A549 (cell line): ENCODE measurements around the gene NDUFV3. TPM values are rescaled to one million over a fixed set of nuclear protein-coding genes. Genes with fewer than 3 reads are reported as not detected.
A peak's percentile ranks its signal among the peaks of the same experiment; 100 is the strongest.

ENCODE experiments used
- ATAC-seq, 2 experiments: fragments of 200-7000 bp in 1 of 2; fragments of >200 bp in 1 of 2; cut with Nextera tagmentation in 1 of 2; cut with Tn5 transposase in 1 of 2; 3 replicates each; pipeline versions ENCODE4 v1.8.0 to v1.9.1; 2018 to 2020; ENCODE audit warnings: mild to moderate bottlenecking in 1 of 2, moderate library complexity in 1 of 2
- CTCF ChIA-PET: fragments of 300-600 bp; sonication (Branson Sonifier 250); formaldehyde crosslinking; extraction: SDS; loops from one replicate; lab custom pipeline; 2021; ENCODE audit warnings: antibody characterized with exemption, inconsistent platforms; lab: Yijun Ruan, JAX
- POLR2A ChIA-PET: fragments of 350-600 bp; formaldehyde crosslinking; extraction: SDS; loops from one replicate; lab custom pipeline; 2021; ENCODE audit warnings: antibody characterized with exemption, inconsistent platforms; lab: Yijun Ruan, JAX
- DNase-seq, 2 experiments: peaks; one replicate each; pipeline versions ENCODE4 v3.0.0 to v3.0.0-alpha.2; 2011 to 2016; ENCODE audit warnings: low read depth in 1 of 2, low spot score in 1 of 2
- FAIRE-seq: peaks from 2 replicates; lab custom pipeline; 2011; peaks lifted over from hg19 to GRCh38; lab: Jason Lieb, UNC
- H3K27ac ChIP-seq, 2 experiments: fragments of >200 bp; sonication (Bioruptor Twin); formaldehyde crosslinking; 3 replicates each; pipeline ENCODE4 v1.5.1; 2016 to 2017
- H3K4me1 ChIP-seq: fragments of >200 bp; sonication (Bioruptor Twin); formaldehyde crosslinking; 3 replicates; pipeline ENCODE4 v1.6.1; 2016
- H3K4me2 ChIP-seq: fragments of >200 bp; sonication (Bioruptor Twin); formaldehyde crosslinking; 3 replicates; pipeline ENCODE4 v1.6.1; 2016
- H3K4me3 ChIP-seq: fragments of >200 bp; sonication (Bioruptor Twin); formaldehyde crosslinking; 3 replicates; pipeline ENCODE4 v1.5.1; 2016
- H3K9me3 ChIP-seq: fragments of >200 bp; sonication (Bioruptor Twin); formaldehyde crosslinking; 3 replicates; pipeline ENCODE4 v1.6.1; 2016
- CHD2 ChIP-seq: fragments of 150-350 bp; IDR thresholded peaks from 2 replicates; pipeline ENCODE4 v1.6.1; 2014; ENCODE audit warnings: low read length; ENCODE audit not compliant: partially characterized antibody
- EHF ChIP-seq: fragments of 250-450 bp; sonication (Bioruptor Pico); IDR thresholded peaks from 2 replicates; pipeline ENCODE4 v1.5.0; 2020; ENCODE audit warnings: mild to moderate bottlenecking
- EHMT2 ChIP-seq: fragments of 200-600 bp; sonication (generic); IDR thresholded peaks from 2 replicates; pipeline ENCODE4 v1.6.1; 2016; ENCODE audit warnings: antibody characterized with exemption, low read depth, mild to moderate bottlenecking, moderate library complexity
- EP300 ChIP-seq, 2 experiments: fragments of >200 bp; sonication (Bioruptor Twin); formaldehyde crosslinking; IDR thresholded peaks; 2 replicates in 1 of 2; 3 replicates in 1 of 2; pipeline ENCODE4 v1.6.1; 2016 to 2017
- FOSB ChIP-seq: fragments of 250-450 bp; sonication (Bioruptor Pico); IDR thresholded peaks from 2 replicates; pipeline ENCODE4 v1.5.0; 2020; ENCODE audit warnings: mild to moderate bottlenecking, moderate library complexity
- HDAC2 ChIP-seq: fragments of 200-600 bp; sonication (generic); IDR thresholded peaks from 2 replicates; pipeline ENCODE4 v1.6.1; 2016
- JUN ChIP-seq, 2 experiments: fragments of >200 bp; sonication (Bioruptor Twin); formaldehyde crosslinking; IDR thresholded peaks; 2 replicates in 1 of 2; 3 replicates in 1 of 2; pipeline ENCODE4 v1.6.1; 2016 to 2017
- MAFK ChIP-seq: fragments of 450-650 bp; IDR thresholded peaks from 2 replicates; pipeline ENCODE4 v1.6.1; 2014; ENCODE audit not compliant: partially characterized antibody
- MYC ChIP-seq: IDR thresholded peaks from 2 replicates; pipeline ENCODE4 v1.6.1; 2012; ENCODE audit warnings: mild to moderate bottlenecking, inconsistent platforms, low read length, improper control_type of control experiment, borderline replicate concordance
- NFE2L2 ChIP-seq: fragments of 150-350 bp; conservative IDR thresholded peaks from 2 replicates; pipeline ENCODE4 v1.6.1; 2014; ENCODE audit warnings: low read length
- POLR2AphosphoS2 ChIP-seq: conservative IDR thresholded peaks from 2 replicates; pipeline ENCODE4 v1.6.1; 2012; ENCODE audit warnings: low read length, improper control_type of control experiment, inconsistent platforms
- RARB ChIP-seq: fragments of 250-450 bp; sonication (Bioruptor Pico); IDR thresholded peaks from 2 replicates; pipeline ENCODE4 v1.8.0; 2021; ENCODE audit warnings: mild to moderate bottlenecking, moderate library complexity
- RCOR1 ChIP-seq: fragments of 150-350 bp; IDR thresholded peaks from 2 replicates; pipeline ENCODE4 v1.6.1; 2014; ENCODE audit warnings: antibody characterized with exemption, low read length, low read depth
- RFX5 ChIP-seq: fragments of 450-650 bp; IDR thresholded peaks from 2 replicates; pipeline ENCODE4 v1.7.1; 2014; ENCODE audit warnings: antibody characterized with exemption, mild to moderate bottlenecking, moderate library complexity
- RNF2 ChIP-seq: fragments of 200-600 bp; sonication (generic); IDR thresholded peaks from 2 replicates; pipeline ENCODE4 v1.6.1; 2016; ENCODE audit warnings: low read depth, mild to moderate bottlenecking, antibody characterized with exemption, moderate library complexity, borderline replicate concordance
- ZNF302 ChIP-seq: fragments of 250-450 bp; sonication (Bioruptor Pico); IDR thresholded peaks from 2 replicates; pipeline ENCODE4 v1.9.0; 2021; ENCODE audit warnings: inconsistent platforms, mild to moderate bottlenecking, moderate library complexity
- WGBS: methylation state at CpG from one replicate; pipeline ENCODE4 v1.1.6; 2017; ENCODE audit errors: missing lambda C conversion rate; 5-methylcytosine and 5-hydroxymethylcytosine counted together
- polyA plus RNA-seq, 4 experiments: library from polyadenylated mRNA; depleted of rRNA in 3 of 4; stranded (reverse); fragments of >200 nt; fragmentation: RNase III in 1 of 4; extraction: RNeasy Plus Mini Kit Qiagen cat#74134 plus additional on column Dnase treatment in 1 of 4; gene quantifications; 2 replicates in 3 of 4; 3 replicates in 1 of 4; pipeline ENCODE4 v1.2.3, GENCODE V29; 2011 to 2017
- TF ChIP-seq, protein P1 (sequence below): fragments of 200-600 bp; sonication (generic); IDR thresholded peaks from 2 replicates; pipeline ENCODE4 v1.6.1; 2016; ENCODE audit warnings: antibody characterized with exemption, mild to moderate bottlenecking, moderate library complexity
- TF ChIP-seq, protein P2 (sequence below): fragments of 250-450 bp; sonication (Bioruptor Pico); IDR thresholded peaks from 2 replicates; pipeline ENCODE4 v1.5.0; 2021; ENCODE audit warnings: mild to moderate bottlenecking, moderate library complexity, borderline replicate concordance
- TF ChIP-seq, protein P3 (sequence below): fragments of >200 bp; sonication (Bioruptor Twin); formaldehyde crosslinking; IDR thresholded peaks from 3 replicates; pipeline ENCODE4 v1.5.1; 2016

The NDUFV3 gene
- polyA plus RNA-seq, 2 of the 4 experiments (the other 2 are of a cell fraction) = 17.1 to 20.7 TPM

DNA sequence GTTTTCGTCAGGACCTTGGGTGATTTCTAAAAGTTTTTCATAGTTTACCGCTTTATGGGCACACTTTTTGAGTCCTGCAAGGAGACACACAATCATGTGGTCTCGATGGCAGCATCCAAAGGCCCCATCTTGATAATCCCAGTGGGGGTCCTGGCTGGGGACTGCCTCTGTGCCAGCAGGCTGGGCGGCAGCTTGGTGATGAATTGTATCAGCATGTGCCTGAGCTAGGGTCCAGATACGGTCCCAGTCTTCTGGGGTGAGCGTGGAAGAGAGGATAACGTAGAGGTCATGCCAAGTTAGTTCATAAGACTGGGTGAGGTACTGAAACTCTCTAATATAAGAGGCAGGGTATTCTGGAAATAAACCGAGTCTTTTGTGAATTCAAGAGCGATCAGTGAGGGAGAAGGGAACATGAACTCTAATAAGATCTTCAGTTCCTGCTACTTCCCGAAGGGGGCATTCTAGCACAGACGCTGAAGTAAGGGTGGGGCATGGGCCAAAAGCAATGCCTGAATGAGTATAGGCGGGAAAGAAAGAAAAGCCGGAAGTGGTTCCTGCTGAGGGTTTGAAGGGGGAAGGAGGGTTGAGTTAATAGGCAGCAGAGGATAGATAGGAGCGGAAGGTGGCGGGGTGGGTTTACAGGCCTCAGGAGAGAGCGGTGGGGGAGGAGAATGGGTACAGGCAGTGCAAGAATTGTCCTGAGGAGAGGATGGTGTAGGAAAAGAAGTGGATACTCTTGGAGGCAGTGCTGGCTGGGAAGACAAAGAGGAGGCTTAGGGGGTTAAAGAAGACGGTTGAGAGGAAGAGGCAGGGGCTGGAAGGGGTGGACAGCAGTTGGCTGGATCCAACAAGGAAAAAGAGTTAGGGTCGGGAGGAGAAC is 30.7 kb downstream of the NDUFV3 start (continued):
- TF ChIP-seq, protein P1, sequence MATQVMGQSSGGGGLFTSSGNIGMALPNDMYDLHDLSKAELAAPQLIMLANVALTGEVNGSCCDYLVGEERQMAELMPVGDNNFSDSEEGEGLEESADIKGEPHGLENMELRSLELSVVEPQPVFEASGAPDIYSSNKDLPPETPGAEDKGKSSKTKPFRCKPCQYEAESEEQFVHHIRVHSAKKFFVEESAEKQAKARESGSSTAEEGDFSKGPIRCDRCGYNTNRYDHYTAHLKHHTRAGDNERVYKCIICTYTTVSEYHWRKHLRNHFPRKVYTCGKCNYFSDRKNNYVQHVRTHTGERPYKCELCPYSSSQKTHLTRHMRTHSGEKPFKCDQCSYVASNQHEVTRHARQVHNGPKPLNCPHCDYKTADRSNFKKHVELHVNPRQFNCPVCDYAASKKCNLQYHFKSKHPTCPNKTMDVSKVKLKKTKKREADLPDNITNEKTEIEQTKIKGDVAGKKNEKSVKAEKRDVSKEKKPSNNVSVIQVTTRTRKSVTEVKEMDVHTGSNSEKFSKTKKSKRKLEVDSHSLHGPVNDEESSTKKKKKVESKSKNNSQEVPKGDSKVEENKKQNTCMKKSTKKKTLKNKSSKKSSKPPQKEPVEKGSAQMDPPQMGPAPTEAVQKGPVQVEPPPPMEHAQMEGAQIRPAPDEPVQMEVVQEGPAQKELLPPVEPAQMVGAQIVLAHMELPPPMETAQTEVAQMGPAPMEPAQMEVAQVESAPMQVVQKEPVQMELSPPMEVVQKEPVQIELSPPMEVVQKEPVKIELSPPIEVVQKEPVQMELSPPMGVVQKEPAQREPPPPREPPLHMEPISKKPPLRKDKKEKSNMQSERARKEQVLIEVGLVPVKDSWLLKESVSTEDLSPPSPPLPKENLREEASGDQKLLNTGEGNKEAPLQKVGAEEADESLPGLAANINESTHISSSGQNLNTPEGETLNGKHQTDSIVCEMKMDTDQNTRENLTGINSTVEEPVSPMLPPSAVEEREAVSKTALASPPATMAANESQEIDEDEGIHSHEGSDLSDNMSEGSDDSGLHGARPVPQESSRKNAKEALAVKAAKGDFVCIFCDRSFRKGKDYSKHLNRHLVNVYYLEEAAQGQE = no peak
- TF ChIP-seq EP300 (IDR thresholded peaks at IDR 0.05) (no peak), NFE2L2 (no peak), RFX5 (no peak), FOSB (no peak), HDAC2 (no peak), CHD2 (no peak)
- TF ChIP-seq, protein P2, sequence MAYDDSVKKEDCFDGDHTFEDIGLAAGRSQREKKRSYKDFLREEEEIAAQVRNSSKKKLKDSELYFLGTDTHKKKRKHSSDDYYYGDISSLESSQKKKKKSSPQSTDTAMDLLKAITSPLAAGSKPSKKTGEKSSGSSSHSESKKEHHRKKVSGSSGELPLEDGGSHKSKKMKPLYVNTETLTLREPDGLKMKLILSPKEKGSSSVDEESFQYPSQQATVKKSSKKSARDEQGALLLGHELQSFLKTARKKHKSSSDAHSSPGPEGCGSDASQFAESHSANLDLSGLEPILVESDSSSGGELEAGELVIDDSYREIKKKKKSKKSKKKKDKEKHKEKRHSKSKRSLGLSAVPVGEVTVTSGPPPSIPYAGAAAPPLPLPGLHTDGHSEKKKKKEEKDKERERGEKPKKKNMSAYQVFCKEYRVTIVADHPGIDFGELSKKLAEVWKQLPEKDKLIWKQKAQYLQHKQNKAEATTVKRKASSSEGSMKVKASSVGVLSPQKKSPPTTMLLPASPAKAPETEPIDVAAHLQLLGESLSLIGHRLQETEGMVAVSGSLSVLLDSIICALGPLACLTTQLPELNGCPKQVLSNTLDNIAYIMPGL (CRISPR knock-in tag) = no peak

DNA sequence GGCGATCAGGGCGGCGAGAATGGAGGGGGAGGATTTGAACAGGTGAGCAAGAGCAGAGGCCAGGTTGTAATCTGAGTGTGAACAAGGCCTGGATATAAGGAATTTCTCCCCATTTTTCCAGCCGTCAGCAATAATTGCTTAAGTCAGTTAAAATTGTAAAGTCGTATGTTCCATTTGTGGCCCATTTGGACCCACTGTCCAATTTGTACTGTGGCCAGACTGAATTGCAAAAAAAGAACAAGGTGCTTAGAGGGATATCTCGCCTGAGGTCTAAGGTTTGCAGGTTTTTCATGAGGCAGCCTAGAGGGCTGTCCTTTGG is 31.3 kb downstream of the NDUFV3 start:
- FAIRE-seq (no peak), ATAC-seq (no peak), DNase-seq (no peak)
- Histone ChIP-seq H3K4me2 (no peak overlapping the region), H3K27ac (peak overlapping the region; percentile 55 to 86; a peak in 5 of 6 replicates), H3K4me1 (peaks cover 6% of the 10 kb centered on the region; the same call in 1 of the 3 replicates), H3K4me3 (no peak overlapping the region), H3K9me3 (no peaks in the 10 kb centered on the region)
- ChIA-PET CTCF (no interaction called here), POLR2A (no interaction called here)
- TF ChIP-seq, protein P3, sequence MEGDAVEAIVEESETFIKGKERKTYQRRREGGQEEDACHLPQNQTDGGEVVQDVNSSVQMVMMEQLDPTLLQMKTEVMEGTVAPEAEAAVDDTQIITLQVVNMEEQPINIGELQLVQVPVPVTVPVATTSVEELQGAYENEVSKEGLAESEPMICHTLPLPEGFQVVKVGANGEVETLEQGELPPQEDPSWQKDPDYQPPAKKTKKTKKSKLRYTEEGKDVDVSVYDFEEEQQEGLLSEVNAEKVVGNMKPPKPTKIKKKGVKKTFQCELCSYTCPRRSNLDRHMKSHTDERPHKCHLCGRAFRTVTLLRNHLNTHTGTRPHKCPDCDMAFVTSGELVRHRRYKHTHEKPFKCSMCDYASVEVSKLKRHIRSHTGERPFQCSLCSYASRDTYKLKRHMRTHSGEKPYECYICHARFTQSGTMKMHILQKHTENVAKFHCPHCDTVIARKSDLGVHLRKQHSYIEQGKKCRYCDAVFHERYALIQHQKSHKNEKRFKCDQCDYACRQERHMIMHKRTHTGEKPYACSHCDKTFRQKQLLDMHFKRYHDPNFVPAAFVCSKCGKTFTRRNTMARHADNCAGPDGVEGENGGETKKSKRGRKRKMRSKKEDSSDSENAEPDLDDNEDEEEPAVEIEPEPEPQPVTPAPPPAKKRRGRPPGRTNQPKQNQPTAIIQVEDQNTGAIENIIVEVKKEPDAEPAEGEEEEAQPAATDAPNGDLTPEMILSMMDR = no peak
- TF ChIP-seq ZNF302 (no peak), RNF2 (no peak), RARB (CRISPR knock-in tag) (no peak), MAFK (peak; percentile 25)
- WGBS = 85% methylated on average over 6 of the region's 6 CpGs

DNA sequence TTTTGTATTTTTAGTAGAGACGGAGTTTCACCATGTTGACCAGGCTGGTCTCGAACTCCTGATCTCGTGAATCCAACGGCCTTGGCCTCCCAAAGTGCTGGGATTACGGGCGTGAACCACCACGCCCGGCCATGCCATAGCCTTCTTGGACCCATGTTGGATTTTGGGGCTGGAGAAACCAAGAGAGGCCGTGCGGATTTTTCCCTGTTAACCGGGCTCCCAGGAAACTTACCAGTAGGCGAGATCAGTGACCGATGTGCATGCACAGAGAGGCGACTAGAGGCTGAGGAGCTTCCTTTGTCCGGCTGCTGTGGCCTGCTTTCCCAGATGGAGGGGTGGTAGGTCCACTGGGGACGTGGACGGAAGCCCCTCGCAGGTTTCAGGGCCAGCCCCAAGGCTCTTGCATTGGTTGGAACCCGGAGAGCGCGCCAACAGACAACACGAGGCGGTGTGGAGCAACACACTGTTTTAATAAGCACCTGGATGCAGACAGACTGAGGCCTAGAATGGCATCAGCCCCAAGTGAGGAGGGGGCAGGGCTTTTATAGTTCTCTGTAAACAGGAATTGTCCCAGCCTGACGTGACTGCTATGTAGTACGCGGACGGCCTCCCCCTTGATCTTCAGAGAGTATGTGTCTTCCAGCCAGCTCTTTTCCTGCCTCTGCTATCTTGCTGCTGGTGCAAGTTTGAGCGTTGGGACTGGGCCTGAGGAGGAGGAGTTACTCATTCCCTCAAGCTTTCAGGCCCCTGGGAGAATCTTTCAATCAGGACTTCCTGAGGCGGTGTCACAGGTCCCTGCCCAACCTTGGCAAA is 32.2 kb downstream of the NDUFV3 start, which contains the start of gene ERVH48-1:
Gene ERVH48-1 (minus strand): TSS at position 517 of the 813 bp plus-strand sequence. CDS start 6,624 bp downstream, outside the sequence.
- ChIA-PET CTCF (interaction anchor here (0.6 kb wide), 1 partner anchor 87 kb away, joined by 3 read pairs; no protein-coding TSS in a partner anchor), POLR2A (no interaction called here)
- ATAC-seq (no peak), FAIRE-seq (no peak), DNase-seq (no peak)
- no peak within 1 kb of the TSS for H3K4me3 ChIP-seq
- peak within 1 kb of the TSS in 1 of 2 experiments; percentile 86; a peak in 3 of 6 replicates for H3K27ac ChIP-seq
- H3K9me3 ChIP-seq = no peaks in the 10 kb centered on the region
- WGBS = 94% methylated on average over 15 of the region's 29 CpGs
- peaks cover 6% of the 10 kb centered on the region; the same call in 1 of the 3 replicates for H3K4me1 ChIP-seq
- H3K4me2 ChIP-seq = no peak within 1 kb of the TSS
- TF ChIP-seq JUN (IDR thresholded peaks at IDR 0.05) (no peak), EHMT2 (no peak), RCOR1 (no peak), MYC (no peak), POLR2AphosphoS2 (no peak), EHF (no peak)
- TF ChIP-seq, protein P2 (CRISPR knock-in tag) = no peak
- TF ChIP-seq, protein P3 = no peak
